IMR-90 (cell line): Measurements from ENCODE around the gene TM2D1. TPM values are rescaled to one million over a fixed set of nuclear protein-coding genes. Genes with fewer than 3 reads are reported as not detected.
"Not testable (repeated sequence)": the region's sequence is repeated elsewhere in the genome, so short reads cannot be mapped to it uniquely, and the experiment has no call there.

Source experiments
- ATAC-seq: fragments of 200-7000 bp; cut with Tn5 transposase; 2 replicates; pipeline ENCODE4 v1.9.1; 2020; ENCODE audit warnings: low read depth, mild to moderate bottlenecking, moderate library complexity
- BruUV-seq: library from RNA; stranded (reverse); fragments of 400-500 nt; replicated peaks from 2 replicates; lab custom pipeline; 2021; lab: Mats Ljungman, UMichigan
- CTCF ChIA-PET: fragments of 300-600 bp; formaldehyde crosslinking; extraction: SDS; loops from one replicate; lab custom pipeline; 2021; ENCODE audit warnings: antibody characterized with exemption; lab: Yijun Ruan, JAX
- POLR2A ChIA-PET: fragments of 300-600 bp; sonication (Branson Sonifier 250); formaldehyde crosslinking; loops from one replicate; lab custom pipeline; 2022; ENCODE audit warnings: antibody characterized with exemption; ENCODE audit not compliant: unreplicated experiment; lab: Charles Lee
- DNase-seq: peaks from one replicate; pipeline ENCODE4 v3.0.0; 2013
- H2AFZ ChIP-seq: replicated peaks from 2 replicates; pipeline ENCODE3; 2013; ENCODE audit warnings: low read length, mild to moderate bottlenecking; ENCODE audit not compliant: poor library complexity
- H2AK5ac ChIP-seq: 2 replicates; pipeline ENCODE4 v1.6.1; 2013; ENCODE audit warnings: low read depth, low read length, inconsistent platforms
- H2AK9ac ChIP-seq: replicated peaks from 2 replicates; pipeline ENCODE3; 2013; ENCODE audit warnings: mild to moderate bottlenecking, low read depth, low read length, moderate library complexity; ENCODE audit not compliant: poor library complexity
- H2BK120ac ChIP-seq: 2 replicates; pipeline ENCODE4 v1.6.1; 2013; ENCODE audit warnings: low read depth, low read length, inconsistent platforms
- H2BK15ac ChIP-seq: 3 replicates; pipeline ENCODE4 v1.6.1; 2013; ENCODE audit warnings: low read depth, low read length, inconsistent platforms
- H2BK20ac ChIP-seq: 2 replicates; pipeline ENCODE4 v1.6.1; 2013; ENCODE audit warnings: low read depth, mild to moderate bottlenecking, inconsistent platforms, low read length, moderate library complexity
- H2BK5ac ChIP-seq: 2 replicates; pipeline ENCODE4 v1.6.1; 2013; ENCODE audit warnings: mild to moderate bottlenecking, low read depth, low read length, inconsistent platforms; ENCODE audit not compliant: poor library complexity, severe bottlenecking
- H3K14ac ChIP-seq: replicated peaks from 2 replicates; pipeline ENCODE4 v1.6.1; 2013; ENCODE audit warnings: low read depth, low read length, inconsistent platforms
- H3K18ac ChIP-seq: 2 replicates; pipeline ENCODE4 v1.6.1; 2013; ENCODE audit warnings: low read depth, low read length, control low read depth
- H3K23ac ChIP-seq: 2 replicates; pipeline ENCODE4 v1.6.1; 2013; ENCODE audit warnings: low read depth, low read length, inconsistent platforms
- H3K27ac ChIP-seq: 2 replicates; pipeline ENCODE4 v1.5.1; 2013; ENCODE audit warnings: mild to moderate bottlenecking, control low read depth, low read length; ENCODE audit not compliant: insufficient read depth
- H3K27me3 ChIP-seq: 2 replicates; pipeline ENCODE4 v1.6.1; 2013; ENCODE audit warnings: low read length; ENCODE audit not compliant: control insufficient read depth, insufficient read depth
- H3K36me3 ChIP-seq: 2 replicates; pipeline ENCODE4 v1.6.1; 2013; ENCODE audit warnings: low read length, mixed read lengths; ENCODE audit not compliant: control insufficient read depth, insufficient read depth
- H3K4ac ChIP-seq: 2 replicates; pipeline ENCODE4 v1.6.1; 2013; ENCODE audit warnings: low read depth, low read length, inconsistent platforms
- H3K4me1 ChIP-seq: 2 replicates; pipeline ENCODE4 v1.6.1; 2013; ENCODE audit warnings: low read length, mixed read lengths; ENCODE audit not compliant: control insufficient read depth, insufficient read depth
- H3K4me2 ChIP-seq: 2 replicates; pipeline ENCODE4 v1.6.1; 2013; ENCODE audit warnings: low read depth, mild to moderate bottlenecking, control low read depth, low read length, moderate library complexity
- H3K4me3 ChIP-seq: 2 replicates; pipeline ENCODE4 v1.5.1; 2013; ENCODE audit warnings: low read depth, mild to moderate bottlenecking, control low read depth, low read length, moderate library complexity; ENCODE audit not compliant: insufficient read depth
- H3K56ac ChIP-seq: 2 replicates; pipeline ENCODE4 v1.6.1; 2013; ENCODE audit warnings: low read length, inconsistent platforms; ENCODE audit not compliant: insufficient read depth; ENCODE audit errors: extremely low read depth
- H3K79me1 ChIP-seq, 2 experiments: 2 replicates each; pipeline ENCODE4 v1.6.1; 2013; ENCODE audit warnings: low read length in 2 of 2, inconsistent platforms in 1 of 2, low read depth in 1 of 2
- H3K9ac ChIP-seq: 2 replicates; pipeline ENCODE4 v1.6.1; 2013; ENCODE audit warnings: low read depth, low read length, control low read depth
- H3K9me1 ChIP-seq: 2 replicates; pipeline ENCODE4 v1.6.1; 2013; ENCODE audit warnings: low read length, inconsistent platforms; ENCODE audit not compliant: insufficient read depth
- H3K9me3 ChIP-seq: 2 replicates; pipeline ENCODE4 v1.6.1; 2013; ENCODE audit warnings: low read length; ENCODE audit not compliant: control insufficient read depth, insufficient read depth
- H4K20me1 ChIP-seq: 2 replicates; pipeline ENCODE4 v1.6.1; 2013; ENCODE audit warnings: low read length, inconsistent platforms; ENCODE audit not compliant: insufficient read depth
- H4K5ac ChIP-seq: 2 replicates; pipeline ENCODE4 v1.6.1; 2013; ENCODE audit warnings: mild to moderate bottlenecking, low read depth, low read length, control low read depth
- H4K8ac ChIP-seq, 2 experiments: 2 replicates each; pipeline ENCODE4 v1.6.1; 2013; ENCODE audit warnings: low read depth in 2 of 2, low read length in 2 of 2, control low read depth in 1 of 2, inconsistent platforms in 1 of 2
- H4K91ac ChIP-seq: 2 replicates; pipeline ENCODE4 v1.6.1; 2013; ENCODE audit warnings: low read depth, low read length, inconsistent platforms; ENCODE audit not compliant: insufficient read depth
- BHLHE40 ChIP-seq: fragments of 150-350 bp; IDR thresholded peaks from 2 replicates; pipeline ENCODE4 v1.6.1; 2016; ENCODE audit warnings: mild to moderate bottlenecking, low read depth, low read length
- CEBPB ChIP-seq: IDR thresholded peaks from 2 replicates; pipeline ENCODE4 v1.6.1; 2012; ENCODE audit warnings: low read depth, low read length, improper control_type of control experiment
- ELK1 ChIP-seq: fragments of 150-350 bp; IDR thresholded peaks from 2 replicates; pipeline ENCODE4 v1.6.1; 2016; ENCODE audit warnings: low read depth, mild to moderate bottlenecking, low read length, moderate library complexity, borderline replicate concordance
- MXI1 ChIP-seq: IDR thresholded peaks from 2 replicates; pipeline ENCODE4 v1.6.1; 2012; ENCODE audit warnings: low read depth, mild to moderate bottlenecking, low read length, moderate library complexity, borderline replicate concordance
- RAD21 ChIP-seq: IDR thresholded peaks from 2 replicates; pipeline ENCODE4 v1.6.1; 2012; ENCODE audit warnings: low read length, improper control_type of control experiment
- SMC3 ChIP-seq: fragments of 150-350 bp; IDR thresholded peaks from 2 replicates; pipeline ENCODE4 v1.6.1; 2016; ENCODE audit warnings: low read depth, mild to moderate bottlenecking, antibody characterized with exemption, low read length, moderate library complexity
- USF2 ChIP-seq: fragments of 150-350 bp; IDR thresholded peaks from 2 replicates; pipeline ENCODE4 v1.6.1; 2017; ENCODE audit warnings: mild to moderate bottlenecking, antibody characterized with exemption, low read length, low read depth
- WGBS, 2 experiments: methylation state at CpG; one replicate each; pipeline versions ENCODE4 v1.1.5 to v1.1.7; 2013; ENCODE audit warnings: missing lambda C conversion rate in 2 of 2; ENCODE audit not compliant: insufficient read length in 1 of 2; ENCODE audit errors: extremely low coverage in 2 of 2; 5-methylcytosine and 5-hydroxymethylcytosine counted together
- dilution Hi-C: fragments of 300-500 bp; cut with HindIII; formaldehyde crosslinking; loops from one replicate; pipeline ENCODE4 v1.14.3; 2018; ENCODE audit warnings: low sequenced_read_pairs; ENCODE audit not compliant: unreplicated experiment
- in situ Hi-C: fragments of 300-500 bp; cut with MboI; formaldehyde crosslinking; loops from 3 replicates; pipeline ENCODE4 v1.14.3; 2019; ENCODE audit warnings: low sequenced_read_pairs, inconsistent platforms, mixed read lengths
- intact Hi-C: fragments of 100-400 bp; cut with micrococcal nuclease; formaldehyde crosslinking; loops from 2 replicates; pipeline ENCODE4 v1.10.0; 2022
- polyA plus RNA-seq, 3 experiments: library from polyadenylated mRNA; depleted of rRNA; stranded (reverse); fragments of >200 nt; gene quantifications; 2 replicates each; pipeline ENCODE4 v1.2.3, GENCODE V29; 2012; ENCODE audit warnings: low replicate concordance in 1 of 3
- total RNA-seq: library from RNA; depleted of rRNA; stranded (reverse); fragments of >200 nt; gene quantifications from 2 replicates; pipeline ENCODE4 v1.2.3, GENCODE V29; 2012

Gene TM2D1
- total and polyA plus RNA-seq, 2 of the 4 experiments (the other 2 are of a cell fraction): 14.3 to 32.7 TPM

DNA sequence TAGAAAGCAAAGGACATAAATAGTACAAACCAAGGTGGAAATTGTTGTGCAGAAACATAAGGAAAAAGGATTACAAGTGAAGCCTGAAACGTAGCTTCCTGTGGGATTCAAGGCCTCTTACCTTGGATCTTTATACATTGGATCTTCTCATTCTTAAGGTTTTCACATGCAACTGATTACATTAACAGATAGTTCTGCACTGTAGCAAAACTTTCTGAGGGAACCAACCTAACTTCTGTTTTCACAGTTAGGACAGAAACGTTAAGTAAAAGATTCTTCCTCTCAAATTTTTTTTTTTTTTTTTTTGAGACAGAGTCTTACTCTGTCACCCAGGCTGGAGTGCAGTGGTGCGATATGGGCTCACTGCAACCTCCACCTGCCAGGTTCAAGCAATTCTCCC lies 7.8 kb upstream of the TM2D1 start:
- DNase-seq (no peak), ATAC-seq (no peak)
- Histone ChIP-seq H4K91ac (no peak overlapping the region), H3K23ac (no peak overlapping the region), H4K8ac (no peak overlapping the region), H2AK9ac (no peak overlapping the region), H2AK5ac (no peak overlapping the region), H3K4me1 (no peaks in the 10 kb centered on the region), H3K4ac (no peak overlapping the region), H3K56ac (no peak overlapping the region), H2BK20ac (no peak overlapping the region), H2BK120ac (no peak overlapping the region), H3K14ac (no peak overlapping the region), H3K9me3 (no peaks in the 10 kb centered on the region), H3K79me1 (no peaks in the 10 kb centered on the region), H4K20me1 (no peaks in the 10 kb centered on the region), H3K9ac (no peak overlapping the region), H2AFZ (no peak overlapping the region), H3K27ac (no peak overlapping the region), H3K18ac (no peak overlapping the region), H3K36me3 (no peaks in the 10 kb centered on the region), H3K9me1 (no peaks in the 10 kb centered on the region), H2BK5ac (no peak overlapping the region), H3K27me3 (no peaks in the 10 kb centered on the region), H3K4me2 (no peak overlapping the region), H3K4me3 (no peak overlapping the region), H2BK15ac (no peak overlapping the region), H4K5ac (no peak overlapping the region)
- ChIA-PET POLR2A (no interaction called here), CTCF (no interaction called here)
- intact Hi-C loops: no loop called here
- no CpG with 5 or more reads among the region's 3 CpGs for WGBS, 2 experiments
- in situ Hi-C loops: no loop called here
- TF ChIP-seq ELK1 (no peak), CEBPB (no peak), SMC3 (no peak), BHLHE40 (no peak), USF2 (no peak), RAD21 (no peak), MXI1 (no peak)
- dilution Hi-C loops: no loop called here
- no TSS peak for BruUV-seq

GRCh38 chr1:61730679-61731078 lies 5.7 kb upstream of the TM2D1 start:
- BruUV-seq: not testable (repeated sequence)

More at GRCh38 chr1:61730679-61731078, 5.7 kb upstream of the TM2D1 start:
- H3K4ac ChIP-seq, H3K36me3 ChIP-seq, CTCF ChIA-PET, H3K23ac ChIP-seq, H2BK20ac ChIP-seq, H2BK120ac ChIP-seq, H3K18ac ChIP-seq, ATAC-seq, dilution Hi-C loops, intact Hi-C loops, DNase-seq, H2AK9ac ChIP-seq, H3K9me1 ChIP-seq, in situ Hi-C loops, H2BK15ac ChIP-seq, H2BK5ac ChIP-seq, H3K79me1 ChIP-seq, H4K91ac ChIP-seq, H3K27me3 ChIP-seq, H3K4me2 ChIP-seq, H3K27ac ChIP-seq, H3K4me3 ChIP-seq, H3K9ac ChIP-seq, H3K4me1 ChIP-seq, H3K9me3 ChIP-seq, H3K14ac ChIP-seq, H2AFZ ChIP-seq, H2AK5ac ChIP-seq, H4K20me1 ChIP-seq, H3K56ac ChIP-seq, H4K5ac ChIP-seq, H4K8ac ChIP-seq, POLR2A ChIA-PET: not testable (repeated sequence)
- WGBS, 2 experiments: no CpG with 5 or more reads among the region's 1 CpG
